Immature natural killer cell (primary cell): ENCODE results near the gene AURKB. TPM values are rescaled to one million over a fixed set of nuclear protein-coding genes. Genes with fewer than 3 reads are reported as not detected.

Source experiments
- DNase-seq, 3 donors: peaks; one replicate each; pipeline ENCODE4 v3.0.0; 2022; ENCODE audit warnings: mixed read lengths in 1 of 3
- H3K27ac Mint-ChIP-seq, 6 donors: one replicate each; pipeline ENCODE4 v1.8.0; 2020; ENCODE audit warnings: mixed read lengths in 6 of 6, mild to moderate bottlenecking in 5 of 6, inconsistent platforms in 4 of 6, moderate library complexity in 3 of 6
- H3K27me3 Mint-ChIP-seq, 3 donors: one replicate each; pipeline ENCODE4 v1.8.0; 2020 to 2021; ENCODE audit warnings: low read depth in 3 of 3, mild to moderate bottlenecking in 3 of 3, mixed read lengths in 3 of 3, moderate library complexity in 3 of 3, inconsistent platforms in 1 of 3
- H3K36me3 Mint-ChIP-seq, 3 donors: one replicate each; pipeline ENCODE4 v1.8.0; 2020; ENCODE audit warnings: mixed read lengths in 3 of 3, inconsistent platforms in 2 of 3, mild to moderate bottlenecking in 2 of 3
- H3K4me1 Mint-ChIP-seq, 2 donors: one replicate each; pipeline ENCODE4 v1.8.0; 2020; ENCODE audit warnings: inconsistent platforms in 2 of 2, mild to moderate bottlenecking in 2 of 2, mixed read lengths in 2 of 2, moderate library complexity in 1 of 2
- H3K4me3 Mint-ChIP-seq, 5 donors: one replicate each; pipeline ENCODE4 v1.8.0; 2020; ENCODE audit warnings: mild to moderate bottlenecking in 5 of 5, mixed read lengths in 5 of 5, inconsistent platforms in 3 of 5, moderate library complexity in 3 of 5
- H3K9me3 Mint-ChIP-seq, 6 donors: one replicate each; pipeline ENCODE4 v1.8.0; 2020; ENCODE audit warnings: mild to moderate bottlenecking in 6 of 6, mixed read lengths in 6 of 6, inconsistent platforms in 4 of 6, moderate library complexity in 3 of 6
- polyA plus RNA-seq, 3 donors: library from polyadenylated mRNA; unstranded; fragments of 300-500 nt; fragmentation: Illumina TruSeq; gene quantifications; one replicate each; pipeline ENCODE4 v1.2.3, GENCODE V29; 2021

Gene AURKB
- polyA plus RNA-seq, 3 donors from 2014 or later, result 0.60 to 3.1 (median 1.6) TPM

DNA sequence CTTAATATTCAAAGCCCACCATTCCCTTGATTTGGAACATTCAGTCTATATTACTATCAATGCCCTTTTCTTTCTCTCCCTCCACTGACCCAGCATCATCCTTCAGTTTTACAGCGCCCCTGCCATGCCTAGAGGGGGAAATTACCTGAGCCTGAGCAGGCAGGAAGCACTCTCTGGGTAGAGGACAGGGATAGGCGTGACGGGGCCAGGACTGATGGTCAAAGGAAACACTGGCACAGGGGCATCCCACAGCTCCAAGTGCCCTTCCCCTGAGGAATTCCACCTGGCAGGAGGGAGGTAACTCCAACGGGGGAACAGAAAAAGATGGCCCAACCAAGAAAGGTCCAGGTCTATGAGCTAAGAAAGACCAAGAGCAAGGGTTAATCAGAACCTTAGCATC lies 27.5 kb upstream of the AURKB start:
- no peak for DNase-seq
- H3K4me3 Mint-ChIP-seq, result no peak overlapping the region
- H3K36me3 Mint-ChIP-seq, result peaks cover 22 to 59% (median 42%) of the 10 kb centered on the region in 3 donors
- H3K27me3 Mint-ChIP-seq, result peaks cover 0 to 2% (median 0%) of the 10 kb centered on the region in 3 donors
- H3K9me3 Mint-ChIP-seq, result no peaks in the 10 kb centered on the region
- peaks cover 6 to 29% of the 10 kb centered on the region in 2 donors for H3K4me1 Mint-ChIP-seq
- peak overlapping the region in 2 of 6 donors; percentile 27 to 29 for H3K27ac Mint-ChIP-seq

GRCh38 chr17:8237175-8237574 lies 26.8 kb upstream of the AURKB start:
- no peak overlapping the region for H3K4me3 Mint-ChIP-seq
- H3K4me1 Mint-ChIP-seq, result peaks cover 2 to 27% of the 10 kb centered on the region in 2 donors
- H3K36me3 Mint-ChIP-seq, result peaks cover 26 to 61% (median 45%) of the 10 kb centered on the region in 3 donors
- H3K9me3 Mint-ChIP-seq, result no peaks in the 10 kb centered on the region
- no peak for DNase-seq
- H3K27ac Mint-ChIP-seq, result peak overlapping the region in 1 of 6 donors; percentile 21
- H3K27me3 Mint-ChIP-seq, result peaks cover 0 to 2% (median under 1%) of the 10 kb centered on the region in 3 donors

GRCh38 chr17:8235676-8236075 lies 25.3 kb upstream of the AURKB start:
- Mint-ChIP-seq H3K4me1 (peaks cover 2 to 27% of the 10 kb centered on the region in 2 donors), H3K27ac (peak overlapping the region in 1 of 6 donors; percentile 55), H3K9me3 (no peaks in the 10 kb centered on the region), H3K4me3 (no peak overlapping the region), H3K27me3 (peaks cover 0 to 2% (median 2%) of the 10 kb centered on the region in 3 donors), H3K36me3 (peaks cover 31 to 75% (median 55%) of the 10 kb centered on the region in 3 donors)
- no peak for DNase-seq

- no peak for DNase-seq
- peak overlapping the region in 1 of 6 donors; percentile 54 for H3K27ac Mint-ChIP-seq
- H3K4me1 Mint-ChIP-seq, result peaks cover 2 to 22% of the 10 kb centered on the region in 2 donors
- H3K27me3 Mint-ChIP-seq, result peaks cover 0 to 2% (median 2%) of the 10 kb centered on the region in 3 donors
- H3K9me3 Mint-ChIP-seq, result no peaks in the 10 kb centered on the region
- H3K4me3 Mint-ChIP-seq, result no peak overlapping the region
- peaks cover 38 to 78% (median 59%) of the 10 kb centered on the region in 3 donors for H3K36me3 Mint-ChIP-seq
Measured at GRCh38 chr17:8234361-8235270, 24.2 kb upstream of the AURKB start.

- Mint-ChIP-seq H3K4me1 (peaks cover 7 to 15% of the 10 kb centered on the region in 2 donors), H3K36me3 (peaks cover 40 to 77% (median 61%) of the 10 kb centered on the region in 3 donors), H3K27ac (no peak overlapping the region), H3K9me3 (peaks cover 0 to under 1% (median 0%) of the 10 kb centered on the region in 6 donors), H3K4me3 (no peak overlapping the region), H3K27me3 (peaks cover 5 to 10% (median 7%) of the 10 kb centered on the region in 3 donors)
- no peak for DNase-seq
Measured at GRCh38 chr17:8231701-8232100, 21.3 kb upstream of the AURKB start.

GRCh38 chr17:8227238-8227581 lies 16.8 kb upstream of the AURKB start:
- H3K9me3 Mint-ChIP-seq, result peaks cover 0 to 6% (median 1%) of the 10 kb centered on the region in 6 donors
- H3K27ac Mint-ChIP-seq, result peak overlapping the region; percentile 38 to 88 (median 72)
- DNase-seq, result no peak
- peaks cover 23 to 34% (median 34%) of the 10 kb centered on the region in 3 donors for H3K27me3 Mint-ChIP-seq
- peaks cover 45 to 52% of the 10 kb centered on the region in 2 donors for H3K4me1 Mint-ChIP-seq
- peaks cover 28 to 45% (median 34%) of the 10 kb centered on the region in 3 donors for H3K36me3 Mint-ChIP-seq
- peak overlapping the region in 4 of 5 donors; percentile 48 to 64 (median 58) for H3K4me3 Mint-ChIP-seq

DNA sequence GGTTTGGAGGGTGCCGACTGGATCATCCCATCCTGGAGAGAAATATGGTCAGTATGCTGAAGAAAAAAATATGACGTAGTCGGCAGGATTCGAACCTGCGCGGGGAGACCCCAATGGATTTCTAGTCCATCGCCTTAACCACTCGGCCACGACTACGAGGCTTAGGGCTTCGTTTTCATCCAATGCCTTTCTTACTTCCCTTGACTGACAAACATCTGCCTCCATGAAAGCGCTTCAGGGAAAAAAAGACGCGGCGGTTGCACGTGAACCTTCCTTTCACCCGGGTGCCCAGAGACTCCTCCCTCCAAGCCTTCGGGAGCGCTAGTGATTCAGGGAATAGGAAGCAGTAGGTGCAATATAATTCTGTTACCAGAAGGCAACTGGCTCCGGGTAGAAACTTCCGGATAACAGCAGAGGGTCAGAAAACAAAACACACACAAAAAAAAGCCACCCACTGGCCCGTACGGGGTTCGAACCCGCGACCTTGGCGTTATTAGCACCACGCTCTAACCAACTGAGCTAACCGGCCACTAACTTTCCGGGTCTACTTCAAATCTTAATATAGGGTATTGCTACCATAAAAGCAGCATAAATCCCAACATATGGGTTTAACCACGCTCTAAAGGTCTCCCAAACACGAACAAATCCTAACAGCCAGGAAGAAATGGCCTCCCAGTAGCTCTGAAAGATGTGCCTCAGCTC lies 16.3 kb upstream of the AURKB start:
- peak overlapping the region; percentile 38 to 64 (median 58) for H3K4me3 Mint-ChIP-seq
- H3K27me3 Mint-ChIP-seq, result peaks cover 28 to 39% (median 38%) of the 10 kb centered on the region in 3 donors
- peaks cover 28 to 39% (median 34%) of the 10 kb centered on the region in 3 donors for H3K36me3 Mint-ChIP-seq
- H3K9me3 Mint-ChIP-seq, result peaks cover 0 to 9% (median 2%) of the 10 kb centered on the region in 6 donors
- H3K27ac Mint-ChIP-seq, result peak overlapping the region; percentile 38 to 88 (median 72)
- H3K4me1 Mint-ChIP-seq, result peaks cover 48 to 57% of the 10 kb centered on the region in 2 donors
- DNase-seq, result peak; percentile 44 to 62 (median 47)

DNA sequence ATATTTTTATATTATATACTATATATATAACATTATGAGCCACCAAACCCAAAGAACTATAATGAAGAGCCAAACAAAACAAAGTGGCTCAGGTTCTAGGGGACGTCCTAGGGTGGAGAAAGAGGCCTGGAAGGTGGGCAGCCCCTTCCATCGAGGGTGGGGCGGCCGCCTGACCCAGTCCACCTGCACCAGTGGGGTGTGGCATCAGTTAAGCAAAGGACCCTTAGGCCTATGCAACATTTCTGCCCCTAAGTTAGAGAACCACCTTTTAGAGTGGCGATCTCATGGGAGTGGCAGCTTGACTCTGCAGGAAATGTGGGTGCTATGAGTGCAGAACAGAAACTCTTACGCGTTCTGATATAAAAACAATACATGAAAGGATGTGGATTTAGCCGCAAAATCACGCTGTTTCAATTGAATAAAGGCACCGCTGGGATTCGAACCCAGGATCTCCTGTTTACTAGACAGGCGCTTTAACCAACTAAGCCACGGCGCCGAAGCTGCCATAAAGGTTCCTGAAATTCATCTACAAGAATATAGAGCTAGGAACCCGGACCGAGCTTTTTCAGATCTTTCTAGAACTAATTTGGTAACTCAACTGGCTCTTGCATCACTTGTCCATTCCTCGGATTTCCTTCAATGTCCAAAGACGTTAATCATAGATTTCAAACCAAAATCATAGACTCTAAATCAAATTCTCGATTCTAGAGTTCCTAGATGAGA lies 15.6 kb upstream of the AURKB start:
- Mint-ChIP-seq H3K9me3 (peaks cover 0 to 9% (median 2%) of the 10 kb centered on the region in 6 donors), H3K4me3 (peak overlapping the region; percentile 38 to 64 (median 58)), H3K36me3 (peaks cover 23 to 32% (median 29%) of the 10 kb centered on the region in 3 donors), H3K27me3 (peaks cover 36 to 46% (median 45%) of the 10 kb centered on the region in 3 donors), H3K4me1 (peaks cover 52 to 63% of the 10 kb centered on the region in 2 donors), H3K27ac (peak overlapping the region; percentile 38 to 86 (median 67))
- DNase-seq, result peak; percentile 46 to 81 (median 56)

DNA sequence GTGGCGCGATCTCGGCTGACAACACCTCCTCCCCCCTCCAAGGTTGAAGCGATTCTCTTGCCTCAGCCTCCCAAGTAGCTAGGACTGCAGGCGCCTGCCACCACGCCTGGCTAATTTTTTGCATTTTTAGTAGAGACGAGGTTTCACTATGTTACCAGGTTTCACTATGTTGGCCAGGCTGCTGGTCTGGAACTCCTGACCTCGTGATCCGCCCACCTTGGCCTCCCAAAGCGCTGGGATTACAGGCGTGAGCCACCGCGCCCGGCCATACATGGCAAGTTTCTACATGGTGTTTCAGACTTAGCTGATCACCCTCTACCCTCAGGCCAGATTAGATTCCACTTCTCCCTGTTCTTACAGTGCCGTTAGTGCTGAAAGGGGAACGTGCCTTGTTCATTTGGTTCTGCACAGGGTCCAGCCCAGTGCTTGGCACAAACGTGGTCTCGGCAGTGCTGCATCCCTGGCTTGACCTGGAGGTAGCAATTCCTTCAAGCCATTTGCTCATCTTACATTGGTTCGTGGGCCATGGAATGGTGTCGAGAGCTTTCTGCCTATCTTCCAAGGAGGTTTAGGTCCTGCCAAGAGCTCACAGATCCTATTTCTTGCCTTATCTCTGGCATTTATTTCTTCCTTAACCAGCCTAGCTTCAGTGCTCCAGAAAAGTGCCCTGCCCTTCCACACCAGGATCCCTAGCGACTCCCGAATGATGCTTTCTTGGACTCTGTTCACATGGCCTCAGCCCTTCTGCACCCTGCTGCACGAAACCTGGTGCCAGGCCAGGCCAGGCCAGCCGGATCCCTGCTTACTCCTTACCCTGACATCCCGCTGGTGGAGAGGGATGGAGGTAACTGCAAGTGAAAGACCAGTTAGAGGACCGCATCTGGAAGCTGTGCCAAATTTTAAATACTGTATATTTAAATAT lies 14.8 kb upstream of the AURKB start:
- Mint-ChIP-seq H3K4me3 (peak overlapping the region; percentile 28 to 96 (median 73)), H3K27me3 (peaks cover 40 to 51% (median 51%) of the 10 kb centered on the region in 3 donors), H3K4me1 (peaks cover 57 to 70% of the 10 kb centered on the region in 2 donors), H3K27ac (peak overlapping the region in 5 of 6 donors; percentile 32 to 86 (median 67)), H3K9me3 (peaks cover 0 to 12% (median 3%) of the 10 kb centered on the region in 6 donors), H3K36me3 (peaks cover 19 to 26% (median 25%) of the 10 kb centered on the region in 3 donors)
- no peak for DNase-seq

GRCh38 chr17:8223356-8224126 lies 13.2 kb upstream of the AURKB start:
- Mint-ChIP-seq H3K9me3 (peaks cover 0 to 12% (median 3%) of the 10 kb centered on the region in 6 donors), H3K4me3 (peak overlapping the region; percentile 92 to 98 (median 95)), H3K36me3 (peaks cover 7 to 16% (median 11%) of the 10 kb centered on the region in 3 donors), H3K27me3 (peaks cover 40 to 57% (median 54%) of the 10 kb centered on the region in 3 donors), H3K27ac (peak overlapping the region; percentile 95 to 99 (median 98)), H3K4me1 (peaks cover 62 to 77% of the 10 kb centered on the region in 2 donors)
- DNase-seq, result peak in 2 of 3 donors; percentile 42 to 53

GRCh38 chr17:8222630-8223355 lies 12.4 kb upstream of the AURKB start:
- peaks cover 0 to 12% (median 3%) of the 10 kb centered on the region in 6 donors for H3K9me3 Mint-ChIP-seq
- H3K4me3 Mint-ChIP-seq, result peak overlapping the region; percentile 92 to 98 (median 95)
- peak overlapping the region; percentile 95 to 99 (median 98) for H3K27ac Mint-ChIP-seq
- peaks cover 40 to 57% (median 54%) of the 10 kb centered on the region in 3 donors for H3K27me3 Mint-ChIP-seq
- peaks cover 5 to 12% (median 10%) of the 10 kb centered on the region in 3 donors for H3K36me3 Mint-ChIP-seq
- H3K4me1 Mint-ChIP-seq, result peaks cover 62 to 77% of the 10 kb centered on the region in 2 donors
- DNase-seq, result peak; percentile 89 to 91 (median 89)
